ENCODE measurements around the gene CALCB. TPM values are rescaled to one million over a fixed set of nuclear protein-coding genes. Genes with fewer than 3 reads are reported as not detected.

The CALCB gene
- under 0.01 TPM in 1 of 2 replicates, not detected in the other for total RNA-seq

DNA sequence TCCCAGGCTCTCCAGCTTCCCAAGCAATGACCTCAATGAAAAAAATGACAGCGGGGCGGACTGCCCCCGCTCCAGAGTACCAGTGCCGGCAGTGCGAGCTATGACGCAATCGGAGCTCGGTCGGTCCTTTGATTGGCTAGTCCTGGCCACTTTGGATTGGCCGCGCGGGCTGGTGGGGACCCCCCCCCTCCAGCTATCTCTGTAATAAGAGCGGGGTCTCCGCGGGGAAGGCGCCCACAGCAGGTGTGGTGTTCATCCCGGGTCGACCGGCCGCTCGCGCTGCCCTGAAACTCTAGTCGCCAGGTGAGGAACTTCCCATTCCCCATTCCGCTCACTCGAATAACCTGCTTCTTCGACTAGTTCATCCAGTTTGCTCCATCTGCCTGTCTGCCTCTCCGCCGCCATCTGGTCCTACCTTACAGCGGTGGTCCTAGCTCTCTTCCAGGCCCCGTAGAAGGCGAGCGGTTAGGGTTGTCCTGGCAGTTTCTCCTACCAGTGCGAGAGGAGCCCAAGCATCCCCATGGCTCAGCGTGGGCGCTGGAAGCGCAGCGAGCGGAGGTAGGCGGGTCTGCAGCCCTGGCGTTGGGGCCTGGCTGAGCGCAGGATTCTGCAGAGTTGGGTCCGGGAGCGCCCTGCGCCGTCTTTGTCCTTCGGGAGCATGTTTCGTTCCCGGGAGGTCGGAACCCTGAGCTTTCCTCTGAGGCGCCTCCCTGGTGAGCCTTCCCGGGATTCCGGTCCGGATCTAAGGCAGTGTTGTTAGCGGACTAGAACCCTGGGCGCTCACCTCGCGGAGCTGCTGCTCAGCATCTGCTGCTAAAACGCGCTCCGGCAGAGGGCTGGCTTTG, at the start of gene CALCB:
Gene CALCB, plus strand, starts transcription at position 233 of the 845 bp plus-strand sequence. CDS start 1,126 bp downstream, outside the sequence.

DNA sequence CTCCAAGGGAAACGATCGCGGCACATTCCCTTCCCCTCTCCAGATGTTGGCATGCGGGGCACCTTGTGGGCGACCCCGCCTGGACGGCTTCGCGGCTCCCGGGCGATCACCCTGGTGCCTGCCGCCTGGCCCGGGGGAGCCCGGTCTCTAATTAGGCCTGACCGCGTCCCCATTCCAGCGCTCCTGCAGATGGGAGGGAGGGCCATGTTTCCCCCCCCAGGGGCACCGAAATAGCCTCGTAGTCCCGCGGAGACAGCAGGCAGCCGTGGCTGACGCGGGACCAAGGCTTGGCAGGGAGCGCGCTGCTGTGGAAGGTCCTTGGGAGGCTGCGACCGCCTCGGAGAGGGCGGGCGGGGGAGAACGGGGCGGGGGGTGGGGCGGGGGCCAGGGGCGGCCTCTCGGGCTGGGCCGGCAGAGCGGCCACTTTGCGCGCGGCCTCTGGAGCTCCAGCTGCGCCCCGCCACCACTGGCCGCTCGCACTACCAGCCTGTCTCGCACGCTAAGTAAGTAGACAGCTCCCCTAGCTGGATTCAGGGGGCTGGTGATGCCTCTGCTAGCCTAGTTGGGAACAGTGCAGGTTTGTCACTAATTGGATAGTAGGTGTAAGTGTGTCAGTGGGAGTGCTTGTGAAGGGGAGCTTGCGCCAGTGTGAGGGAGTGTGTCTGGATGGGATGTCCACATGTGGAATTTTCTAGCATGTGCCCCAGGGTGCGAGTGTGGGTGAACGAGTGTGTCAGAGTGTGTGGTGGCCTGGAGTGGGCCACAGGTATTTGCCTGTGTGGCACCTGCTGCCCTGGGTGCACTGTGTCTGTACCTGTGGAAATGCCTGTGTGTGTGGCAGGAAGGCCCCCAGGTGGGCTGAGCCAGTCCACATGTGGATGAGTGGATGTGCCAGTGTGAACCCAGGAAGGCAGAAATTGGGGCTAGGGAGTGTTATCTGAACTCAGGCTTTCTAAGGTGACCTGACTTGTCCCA, 41.4 kb downstream of the CALCB start, which contains the start of gene INSC:
Gene INSC, plus strand, starts transcription at position 423 of the 975 bp plus-strand sequence. CDS start 34,252 bp downstream, outside the sequence.

Other genes starting within 250 kb of the CALCB start
- gene CYP2R1, start 181.4 kb upstream of the CALCB start, total RNA-seq, result 3.7 and 6.4 TPM in 2 replicates
- not detected in 2 replicates for gene CALCA, start 101.2 kb upstream of the CALCB start, total RNA-seq
- under 0.01 TPM in 1 of 2 replicates, not detected in the other for gene INSC, start 41.3 kb downstream of the CALCB start, total RNA-seq